H1 (cell line): Measurements from ENCODE around the gene MACROD2.
A peak's percentile ranks its signal among the peaks of the same experiment; 100 is the strongest.

ENCODE experiments used
- BCL11A ChIP-seq, 2 experiments: IDR thresholded peaks; one replicate each; pipeline ENCODE4 v1.6.1; 2011; ENCODE audit warnings: low read depth in 2 of 2, low read length in 2 of 2, mild to moderate bottlenecking in 2 of 2
- CREB1 ChIP-seq: IDR thresholded peaks from 2 replicates; pipeline ENCODE4 v1.6.1; 2012; ENCODE audit warnings: inconsistent platforms
- EP300 ChIP-seq, 2 experiments: IDR thresholded peaks; 1 replicate in 1 of 2; 2 replicates in 1 of 2; pipeline ENCODE4 v1.6.1; 2011 to 2012; ENCODE audit warnings: low read depth in 2 of 2, low read length in 2 of 2, mild to moderate bottlenecking in 2 of 2, borderline replicate concordance in 1 of 2, inconsistent platforms in 1 of 2, moderate library complexity in 1 of 2
- EZH2 ChIP-seq: fragments of 200-600 bp; sonication (generic); IDR thresholded peaks from 2 replicates; pipeline ENCODE4 v1.7.1; 2012; ENCODE audit warnings: low read depth, mild to moderate bottlenecking, moderate library complexity, low read length, inconsistent platforms; ENCODE audit not compliant: severe bottlenecking
- FOSL1 ChIP-seq: IDR thresholded peaks from 2 replicates; pipeline ENCODE4 v1.6.1; 2011; ENCODE audit warnings: mild to moderate bottlenecking, low read depth, low read length, moderate library complexity; ENCODE audit not compliant: insufficient read depth
- HDAC2 ChIP-seq, 2 experiments: fragments of 300-600 bp in 1 of 2; sonication (generic) in 1 of 2; IDR thresholded peaks; 2 replicates each; pipeline ENCODE4 v1.6.1; 2011 to 2012; ENCODE audit warnings: low read depth in 2 of 2, low read length in 2 of 2, mild to moderate bottlenecking in 2 of 2, moderate library complexity in 2 of 2, borderline replicate concordance in 1 of 2, inconsistent platforms in 1 of 2
- HDAC6 ChIP-seq: IDR thresholded peaks from one replicate; pipeline ENCODE4 v1.7.1; 2012; ENCODE audit warnings: low read depth, mild to moderate bottlenecking, inconsistent platforms, low read length, moderate library complexity
- POLR2A ChIP-seq, 2 experiments: IDR thresholded peaks; 1 replicate in 1 of 2; 2 replicates in 1 of 2; pipeline ENCODE4 v1.6.1; 2011; ENCODE audit warnings: low read depth in 2 of 2, low read length in 2 of 2, mild to moderate bottlenecking in 2 of 2; ENCODE audit errors: control extremely low read depth in 1 of 2
- POLR2AphosphoS5 ChIP-seq: IDR thresholded peaks from 2 replicates; pipeline ENCODE4 v1.6.1; 2011; ENCODE audit warnings: low read depth, low read length
- RAD21 ChIP-seq, 2 experiments: IDR thresholded peaks in 1 of 2; conservative IDR thresholded peaks in 1 of 2; 2 replicates each; pipeline ENCODE4 v1.6.1; 2011; ENCODE audit warnings: low read depth in 2 of 2, low read length in 2 of 2, improper control_type of control experiment in 1 of 2, inconsistent platforms in 1 of 2, mild to moderate bottlenecking in 1 of 2, moderate library complexity in 1 of 2
- SUZ12 ChIP-seq: fragments of 200-600 bp; sonication (generic); IDR thresholded peaks from 2 replicates; pipeline ENCODE4 v1.6.1; 2012; ENCODE audit warnings: mild to moderate bottlenecking, inconsistent platforms, low read length, moderate library complexity, mixed read lengths
- YY1 ChIP-seq: IDR thresholded peaks from 2 replicates; pipeline ENCODE4 v1.6.1; 2011; ENCODE audit warnings: low read depth, mild to moderate bottlenecking, low read length
- TF ChIP-seq, protein P1 (sequence below), 3 experiments: IDR thresholded peaks; 1 replicate in 2 of 3; 2 replicates in 1 of 3; pipeline versions ENCODE4 v1.5.1 to v1.6.1; 2011; ENCODE audit warnings: low read length in 3 of 3, mild to moderate bottlenecking in 3 of 3, inconsistent platforms in 2 of 3, low read depth in 1 of 3, moderate library complexity in 1 of 3; ENCODE audit not compliant: insufficient read depth in 1 of 3; ENCODE audit errors: control extremely low read depth in 1 of 3
- TF ChIP-seq, protein P2 (sequence below): IDR thresholded peaks from 2 replicates; pipeline ENCODE4 v1.6.1; 2012; ENCODE audit warnings: inconsistent platforms

DNA sequence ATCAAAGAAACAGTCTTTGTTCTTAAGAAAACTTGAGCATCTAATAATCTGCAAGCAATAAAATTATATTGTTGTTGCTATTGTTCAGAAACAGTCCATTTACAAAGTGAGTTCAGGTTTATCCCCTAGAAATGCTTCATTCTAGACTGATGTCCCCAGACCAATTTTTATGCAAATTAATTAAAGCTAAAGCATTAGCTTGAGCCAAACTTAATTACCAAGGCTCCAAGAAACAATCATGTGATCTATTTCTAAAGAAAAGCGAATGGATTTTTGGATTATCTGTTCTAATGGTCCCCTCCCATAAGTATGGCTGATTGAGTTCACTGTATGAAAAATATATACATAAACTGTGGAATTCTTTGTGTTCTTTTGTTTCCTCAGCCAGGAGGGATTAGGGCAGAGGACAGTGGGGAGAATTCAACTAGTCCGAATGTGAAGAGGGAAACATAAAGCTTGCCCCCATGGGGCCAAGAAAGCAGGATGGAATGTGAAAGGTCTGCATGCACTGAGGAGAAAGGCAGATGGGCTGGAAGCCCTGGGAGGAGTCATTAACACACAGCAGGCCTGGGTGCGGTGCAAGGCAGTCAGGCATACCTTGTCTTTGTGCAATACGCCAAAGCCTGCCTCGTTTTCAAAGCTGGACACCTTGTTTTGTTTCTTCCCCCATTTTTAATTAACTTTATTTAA, 1980.9 kb downstream of the MACROD2 start:
- TF ChIP-seq POLR2A (IDR thresholded peaks at IDR 0.05; ENCODE audit: control extremely low read depth in 1 of 2, low read depth in 2 of 2, low read length in 2 of 2) (peak in 1 of 2 experiments; percentile 39; a peak in 1 of 3 replicates), HDAC2 (IDR thresholded peaks at IDR 0.05; ENCODE audit: borderline replicate concordance in 1 of 2, low read depth in 2 of 2, low read length in 2 of 2) (peak; percentile 87 to 99), SUZ12 (no peak), EP300 (IDR thresholded peaks at IDR 0.05; ENCODE audit: borderline replicate concordance in 1 of 2, low read depth in 2 of 2, low read length in 2 of 2) (peak in 1 of 2 experiments; percentile 71; a peak in 1 of 3 replicates), HDAC6 (no peak), EZH2 (no peak), POLR2AphosphoS5 (no peak; the same call in 1 of the 2 replicates), RAD21 (IDR thresholded peaks at IDR 0.05 in 1 of 2, conservative IDR thresholded peaks at IDR 0.05 in 1 of 2; ENCODE audit: low read depth in 2 of 2, low read length in 2 of 2) (no peak; a peak in 1 of 4 replicates), FOSL1 (no peak), CREB1 (no peak), BCL11A (IDR thresholded peaks at IDR 0.05; ENCODE audit: low read depth in 2 of 2, low read length in 2 of 2) (peak in 1 of 2 experiments; percentile 59), YY1 (peak; percentile 76; the same call in 1 of the 2 replicates)
- TF ChIP-seq, protein P1, sequence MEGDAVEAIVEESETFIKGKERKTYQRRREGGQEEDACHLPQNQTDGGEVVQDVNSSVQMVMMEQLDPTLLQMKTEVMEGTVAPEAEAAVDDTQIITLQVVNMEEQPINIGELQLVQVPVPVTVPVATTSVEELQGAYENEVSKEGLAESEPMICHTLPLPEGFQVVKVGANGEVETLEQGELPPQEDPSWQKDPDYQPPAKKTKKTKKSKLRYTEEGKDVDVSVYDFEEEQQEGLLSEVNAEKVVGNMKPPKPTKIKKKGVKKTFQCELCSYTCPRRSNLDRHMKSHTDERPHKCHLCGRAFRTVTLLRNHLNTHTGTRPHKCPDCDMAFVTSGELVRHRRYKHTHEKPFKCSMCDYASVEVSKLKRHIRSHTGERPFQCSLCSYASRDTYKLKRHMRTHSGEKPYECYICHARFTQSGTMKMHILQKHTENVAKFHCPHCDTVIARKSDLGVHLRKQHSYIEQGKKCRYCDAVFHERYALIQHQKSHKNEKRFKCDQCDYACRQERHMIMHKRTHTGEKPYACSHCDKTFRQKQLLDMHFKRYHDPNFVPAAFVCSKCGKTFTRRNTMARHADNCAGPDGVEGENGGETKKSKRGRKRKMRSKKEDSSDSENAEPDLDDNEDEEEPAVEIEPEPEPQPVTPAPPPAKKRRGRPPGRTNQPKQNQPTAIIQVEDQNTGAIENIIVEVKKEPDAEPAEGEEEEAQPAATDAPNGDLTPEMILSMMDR (IDR thresholded peaks at IDR 0.05; ENCODE audit: control extremely low read depth in 1 of 3, insufficient read depth in 1 of 3, low read depth in 1 of 3, low read length in 3 of 3) = no peak
- TF ChIP-seq, protein P2, sequence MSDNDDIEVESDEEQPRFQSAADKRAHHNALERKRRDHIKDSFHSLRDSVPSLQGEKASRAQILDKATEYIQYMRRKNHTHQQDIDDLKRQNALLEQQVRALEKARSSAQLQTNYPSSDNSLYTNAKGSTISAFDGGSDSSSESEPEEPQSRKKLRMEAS = peak; percentile 72
